IPS-11a (cell line): ENCODE data around the gene SLC24A2.

ENCODE experiments used
- H3K4me3 ChIP-seq: one replicate; pipeline ENCODE4 v1.5.1; 2013; ENCODE audit warnings: low read depth, low read length, control low read depth

The SLC24A2 gene

DNA sequence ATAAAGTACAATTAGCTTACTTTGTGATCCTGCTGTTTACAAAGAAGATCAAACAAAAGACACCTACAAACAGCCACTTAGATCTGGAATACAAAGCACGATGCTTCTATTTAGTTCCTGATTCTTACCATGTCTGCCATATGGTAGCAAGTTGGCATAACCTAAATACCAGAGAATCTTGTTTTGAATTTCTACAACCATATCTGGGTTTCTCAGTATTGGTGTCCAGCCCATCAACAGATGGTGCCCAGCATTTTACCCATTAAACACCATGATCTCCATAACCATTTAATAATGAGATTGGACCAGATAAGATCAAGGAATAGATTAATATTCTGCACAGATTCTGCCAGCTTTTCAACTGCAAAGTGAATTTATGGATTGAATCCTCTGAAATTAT lies 29.8 kb downstream of the SLC24A2 start:
- no peak overlapping the region for H3K4me3 ChIP-seq

- no peak overlapping the region for H3K4me3 ChIP-seq
Measured at GRCh38 chr9:19757745-19758144, 31.1 kb downstream of the SLC24A2 start.

GRCh38 chr9:19754921-19755320 lies 33.9 kb downstream of the SLC24A2 start:
- H3K4me3 ChIP-seq = no peak overlapping the region

GRCh38 chr9:19748278-19749126 lies 40.3 kb downstream of the SLC24A2 start:
- H3K4me3 ChIP-seq = no peak overlapping the region

- no peak overlapping the region for H3K4me3 ChIP-seq
Measured at GRCh38 chr9:19746223-19746622, 42.6 kb downstream of the SLC24A2 start.

DNA sequence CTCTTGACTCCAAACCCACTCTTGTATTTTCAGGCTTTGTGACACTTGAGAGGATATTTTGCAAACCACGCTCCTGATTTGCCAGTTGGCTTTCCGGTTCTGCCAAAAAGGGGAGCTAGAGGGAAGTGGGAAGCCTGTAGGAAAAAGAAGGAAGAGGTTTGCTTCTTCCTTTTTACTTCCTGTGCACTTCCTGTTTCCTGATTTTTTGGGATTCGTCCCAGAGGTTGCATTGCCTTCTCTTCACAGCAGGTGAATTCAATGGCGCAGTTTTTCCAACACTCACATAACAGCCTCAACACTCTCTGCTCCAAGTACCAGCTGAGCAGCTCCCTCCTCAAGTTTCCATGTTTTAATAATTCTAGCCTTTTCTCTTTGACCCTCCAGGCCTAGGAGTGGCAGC lies 47.7 kb downstream of the SLC24A2 start:
- H3K4me3 ChIP-seq = no peak overlapping the region
